Activated naive CD4-positive, alpha-beta T cell treated with anti-CD3 and anti-CD28 coated beads for 36 hours (primary cell): ENCODE measurements around the gene USH1C. TPM values are rescaled to one million over a fixed set of nuclear protein-coding genes. Genes with fewer than 3 reads are reported as not detected.

Source experiments
- CTCF ChIA-PET: fragments of 350-600 bp; sonication (Branson Sonifier 250); formaldehyde crosslinking; loops from one replicate; lab custom pipeline; 2021; ENCODE audit warnings: antibody characterized with exemption; lab: Charles Lee
- DNase-seq: peaks from one replicate; pipeline ENCODE4 v3.0.0-alpha.2; 2020
- H3K27ac Mint-ChIP-seq: one replicate; pipeline ENCODE4 v1.8.0; 2021; ENCODE audit warnings: mild to moderate bottlenecking, mixed read lengths
- H3K27me3 Mint-ChIP-seq: one replicate; pipeline ENCODE4 v1.8.0; 2021; ENCODE audit warnings: low read depth, mixed read lengths
- H3K36me3 Mint-ChIP-seq: one replicate; pipeline ENCODE4 v1.8.0; 2021; ENCODE audit warnings: low read depth, mixed read lengths
- H3K4me1 Mint-ChIP-seq: one replicate; pipeline ENCODE4 v1.8.0; 2021; ENCODE audit warnings: low read depth, mixed read lengths
- H3K4me3 Mint-ChIP-seq: one replicate; pipeline ENCODE4 v1.8.0; 2021; ENCODE audit warnings: mild to moderate bottlenecking, moderate library complexity, mixed read lengths
- H3K9me3 Mint-ChIP-seq: one replicate; pipeline ENCODE4 v1.8.0; 2021; ENCODE audit warnings: mixed read lengths
- intact Hi-C: fragments of 100-400 bp; cut with micrococcal nuclease; formaldehyde crosslinking; loops from one replicate; pipeline ENCODE4 v1.15.1; 2023
- total RNA-seq, 2 experiments: library from RNA; stranded (reverse); gene quantifications; one replicate each; pipeline ENCODE4 v1.2.3, GENCODE V29; 2021

Gene USH1C
- total RNA-seq, 2 experiments from 2014 or later = not detected

- DNase-seq = no peak
- no peak overlapping the region for H3K4me3 Mint-ChIP-seq
- no peak overlapping the region for H3K27ac Mint-ChIP-seq
- peaks cover 3% of the 10 kb centered on the region for H3K27me3 Mint-ChIP-seq
- H3K36me3 Mint-ChIP-seq = no peaks in the 10 kb centered on the region
- no peaks in the 10 kb centered on the region for H3K9me3 Mint-ChIP-seq
- intact Hi-C loops = no loop called here
- H3K4me1 Mint-ChIP-seq = no peaks in the 10 kb centered on the region
- CTCF ChIA-PET = interaction anchor here (0.5 kb wide), 1 partner anchor 423 kb away, joined by 3 read pairs; no protein-coding TSS in a partner anchor
Observed at GRCh38 chr11:17552392-17553248, 8.4 kb upstream of the USH1C start.

- no peak for DNase-seq
- CTCF ChIA-PET = interaction anchor here (0.5 kb wide), 1 partner anchor 423 kb away, joined by 3 read pairs; no protein-coding TSS in a partner anchor
- peaks cover 9% of the 10 kb centered on the region for H3K27me3 Mint-ChIP-seq
- H3K9me3 Mint-ChIP-seq = no peaks in the 10 kb centered on the region
- intact Hi-C loops = no loop called here
- H3K4me3 Mint-ChIP-seq = no peak overlapping the region
- no peaks in the 10 kb centered on the region for H3K36me3 Mint-ChIP-seq
- no peaks in the 10 kb centered on the region for H3K4me1 Mint-ChIP-seq
- no peak overlapping the region for H3K27ac Mint-ChIP-seq
Observed at GRCh38 chr11:17552041-17552355, 7.8 kb upstream of the USH1C start.

DNA sequence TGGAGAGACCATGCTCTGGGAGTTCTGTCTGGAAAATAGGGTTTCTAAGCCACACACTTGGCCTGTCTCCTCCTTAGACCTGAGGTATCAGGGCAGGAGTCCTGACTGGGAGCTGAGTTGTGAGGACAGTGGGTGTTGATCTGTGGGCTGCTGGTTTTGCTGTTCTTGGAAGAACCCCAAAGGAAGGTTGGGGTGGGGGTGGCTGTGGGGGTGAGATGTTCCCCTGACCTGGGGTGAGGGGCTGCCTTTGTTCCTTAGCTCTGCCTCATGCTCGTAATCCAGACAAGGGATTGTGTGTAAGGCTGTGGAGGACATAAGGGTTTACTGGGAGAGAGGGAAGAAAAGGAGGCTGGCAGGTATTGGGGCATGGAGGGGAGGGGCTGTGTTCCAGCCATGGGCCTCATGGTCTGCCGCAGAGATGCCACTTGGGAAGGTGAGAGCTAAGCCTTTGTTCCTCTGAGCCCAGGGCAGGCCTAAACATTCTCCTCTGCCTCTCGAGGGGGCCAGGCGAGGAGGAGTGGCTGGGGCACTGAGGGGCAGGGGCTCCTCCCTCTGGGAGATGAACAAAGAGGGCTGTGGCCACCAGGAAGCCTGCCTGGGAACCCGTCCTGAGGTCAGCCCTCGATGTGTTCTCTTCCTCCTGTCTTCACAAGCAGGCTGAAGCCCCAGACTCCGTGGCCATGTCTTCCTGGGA, 7.3 kb upstream of the USH1C start:
- Mint-ChIP-seq H3K27ac (no peak overlapping the region), H3K4me1 (no peaks in the 10 kb centered on the region), H3K9me3 (no peaks in the 10 kb centered on the region), H3K4me3 (no peak overlapping the region), H3K27me3 (peaks cover 12% of the 10 kb centered on the region), H3K36me3 (no peaks in the 10 kb centered on the region)
- no peak for DNase-seq
- CTCF ChIA-PET = no interaction called here
- intact Hi-C loops = no loop called here

DNA sequence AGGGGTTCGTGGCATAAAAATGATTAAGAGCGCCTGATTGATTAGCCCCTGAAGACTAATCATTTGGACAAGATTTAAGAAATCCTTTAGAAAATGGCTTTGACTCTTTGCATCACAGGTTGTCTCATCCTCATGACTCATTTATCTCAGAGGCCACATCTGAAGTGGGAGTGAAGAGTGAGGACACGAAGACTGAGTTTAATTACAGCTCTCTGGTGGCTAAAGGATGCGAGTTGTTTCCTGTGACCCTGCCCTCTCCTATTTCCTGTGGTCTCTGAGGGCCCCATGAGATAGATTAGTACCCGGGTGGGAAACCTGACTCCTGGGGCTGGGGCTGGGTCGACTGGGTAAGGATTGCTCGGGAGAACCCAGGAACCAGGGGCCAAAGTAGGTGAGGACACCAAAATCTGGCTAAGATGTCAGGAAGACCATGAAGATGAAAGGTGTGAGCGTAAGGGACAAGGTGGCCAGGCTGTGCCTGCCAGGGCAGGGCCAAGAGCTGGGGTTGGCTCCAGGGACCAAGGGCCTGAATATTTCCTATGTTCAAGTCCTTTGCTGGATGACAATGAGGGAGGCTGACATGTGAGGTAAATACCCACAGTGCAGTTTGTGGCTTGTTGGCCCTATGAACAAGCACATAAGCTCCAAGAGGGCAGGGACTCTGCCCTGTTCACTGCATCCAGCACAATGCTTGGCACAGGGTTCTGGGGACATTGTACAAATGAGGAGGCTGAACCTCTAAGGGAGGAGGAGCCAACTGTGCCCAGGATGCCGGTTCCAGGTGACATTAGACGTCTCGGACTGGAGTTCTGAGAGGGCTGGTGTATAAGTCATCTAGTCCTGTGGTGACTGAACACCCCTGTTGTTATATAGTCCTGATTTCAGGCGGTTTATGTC, 6.5 kb upstream of the USH1C start:
- intact Hi-C loops = no loop called here
- Mint-ChIP-seq H3K4me3 (no peak overlapping the region), H3K9me3 (no peaks in the 10 kb centered on the region), H3K27ac (no peak overlapping the region), H3K36me3 (no peaks in the 10 kb centered on the region), H3K27me3 (peaks cover 18% of the 10 kb centered on the region), H3K4me1 (no peaks in the 10 kb centered on the region)
- no peak for DNase-seq
- CTCF ChIA-PET = no interaction called here

DNA sequence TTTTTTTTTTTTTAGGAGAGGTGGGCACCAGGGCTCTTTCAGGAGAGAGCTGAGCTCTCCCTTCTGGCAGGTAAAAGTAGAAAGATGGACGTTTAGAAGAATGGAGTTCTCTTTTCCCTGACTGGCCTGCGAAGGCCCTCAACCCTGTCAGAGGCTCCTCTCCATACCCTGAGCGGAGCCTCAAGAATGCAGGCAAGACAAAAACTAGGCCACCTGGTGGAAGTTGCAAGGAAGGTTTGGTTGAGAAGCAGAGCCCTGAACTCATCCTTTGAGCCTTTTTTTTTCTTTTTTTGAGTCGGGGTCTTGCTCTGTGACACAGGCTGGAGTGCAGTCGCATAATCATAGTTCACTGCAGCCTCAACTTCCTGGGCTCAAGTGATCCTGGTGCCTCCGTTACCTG, 4.2 kb upstream of the USH1C start:
- CTCF ChIA-PET = no interaction called here
- H3K4me3 Mint-ChIP-seq = no peak overlapping the region
- no peaks in the 10 kb centered on the region for H3K36me3 Mint-ChIP-seq
- peaks cover 28% of the 10 kb centered on the region for H3K27me3 Mint-ChIP-seq
- DNase-seq = no peak
- intact Hi-C loops = no loop called here
- H3K9me3 Mint-ChIP-seq = no peaks in the 10 kb centered on the region
- H3K4me1 Mint-ChIP-seq = peaks cover 4% of the 10 kb centered on the region
- no peak overlapping the region for H3K27ac Mint-ChIP-seq

- no peaks in the 10 kb centered on the region for H3K9me3 Mint-ChIP-seq
- H3K27ac Mint-ChIP-seq = no peak overlapping the region
- CTCF ChIA-PET = no interaction called here
- intact Hi-C loops = no loop called here
- peaks cover 4% of the 10 kb centered on the region for H3K4me1 Mint-ChIP-seq
- H3K36me3 Mint-ChIP-seq = no peaks in the 10 kb centered on the region
- peaks cover 29% of the 10 kb centered on the region for H3K27me3 Mint-ChIP-seq
- H3K4me3 Mint-ChIP-seq = no peak overlapping the region
- DNase-seq = no peak
Observed at GRCh38 chr11:17547932-17548331, 3.7 kb upstream of the USH1C start.

DNA sequence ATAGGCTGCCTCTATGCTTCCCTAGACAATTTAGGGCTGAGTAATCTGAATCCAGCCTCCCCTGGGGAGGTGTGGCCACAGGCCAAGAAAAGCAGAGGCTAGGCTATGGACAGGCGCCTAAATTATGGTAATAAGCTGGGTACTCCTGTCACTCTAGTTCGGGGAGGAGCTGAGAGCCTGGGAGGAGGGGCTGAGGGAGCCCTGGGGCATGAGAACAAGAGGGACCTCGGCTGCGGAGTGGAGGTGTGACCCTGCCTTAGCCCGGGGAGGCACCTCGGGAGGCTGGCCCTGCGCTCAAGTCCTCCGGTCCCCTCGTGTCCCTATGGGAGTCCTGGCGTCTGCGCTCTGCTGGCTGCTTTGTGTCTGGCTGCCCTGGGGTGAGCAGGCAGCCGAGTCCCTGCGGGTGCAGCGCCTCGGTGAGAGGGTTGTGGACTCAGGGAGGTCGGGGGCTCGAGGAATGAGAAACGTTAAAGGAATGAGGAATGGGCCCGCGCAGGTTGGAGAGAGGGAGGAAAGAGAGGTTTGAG, 2.9 kb upstream of the USH1C start, which contains the start of gene OTOG:
OTOG (plus strand) TSS at position 209 of the 527 bp plus-strand sequence; CDS start at position 323, 114 bp downstream.
- Mint-ChIP-seq H3K36me3 (no peaks in the 10 kb centered on the region), H3K27me3 (peaks cover 29% of the 10 kb centered on the region), H3K4me1 (peaks cover 4% of the 10 kb centered on the region), H3K27ac (no peak within 1 kb of the TSS), H3K4me3 (no peak within 1 kb of the TSS), H3K9me3 (no peaks in the 10 kb centered on the region)
- DNase-seq = no peak
- CTCF ChIA-PET = no interaction called here
- intact Hi-C loops = no loop called here

DNA sequence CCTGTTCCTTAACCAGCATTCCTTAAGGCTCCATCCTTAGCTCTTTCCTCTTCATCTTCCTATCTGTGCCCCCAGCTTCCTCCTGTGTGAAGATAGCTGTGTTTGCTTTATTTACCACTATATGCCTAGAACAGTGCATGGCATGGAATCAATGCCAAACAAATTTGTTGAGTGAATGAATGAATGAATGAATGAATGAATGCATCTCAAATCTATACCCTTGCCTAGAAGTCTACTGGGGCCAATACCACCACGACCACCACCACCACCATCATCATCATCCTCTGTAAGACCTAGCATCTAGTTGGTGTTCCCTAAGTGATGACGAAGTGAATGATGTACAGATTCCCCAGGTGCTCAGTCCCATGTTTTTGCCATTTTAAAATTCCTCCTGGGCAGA, 2.0 kb upstream of the USH1C start:
- CTCF ChIA-PET = no interaction called here
- H3K27me3 Mint-ChIP-seq = peaks cover 29% of the 10 kb centered on the region
- intact Hi-C loops = no loop called here

DNA sequence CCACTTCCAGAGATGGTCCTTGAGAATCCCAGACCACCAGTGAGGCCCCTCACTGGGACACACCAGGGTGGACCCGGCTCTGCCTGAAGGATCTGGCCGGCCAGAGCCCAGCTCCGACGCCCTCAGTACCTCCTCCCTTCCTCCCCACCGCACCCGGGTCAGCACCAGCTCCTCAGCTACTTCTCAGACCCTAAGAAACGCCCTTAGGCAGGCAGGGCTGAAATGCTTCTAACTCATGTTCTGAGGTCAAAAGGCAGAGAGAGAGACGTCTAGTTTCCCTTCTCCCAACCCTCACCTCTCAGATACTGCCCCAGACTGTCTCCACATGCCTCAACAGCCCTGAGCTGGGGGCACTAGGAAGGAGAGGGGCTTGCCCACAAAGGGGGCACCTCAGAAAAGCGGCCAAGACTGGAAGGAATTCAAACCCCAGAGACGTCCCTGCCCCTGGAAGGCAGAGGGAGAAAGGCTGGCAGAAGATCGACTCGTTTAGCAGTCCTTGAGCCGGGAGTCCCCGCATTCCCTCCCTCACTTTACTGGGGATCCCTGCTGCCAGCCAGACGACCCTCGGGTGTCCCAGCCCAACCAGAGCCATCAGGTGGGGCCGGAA, 539 bp downstream of the USH1C start:
- Mint-ChIP-seq H3K27ac (no peak overlapping the region), H3K9me3 (no peaks in the 10 kb centered on the region), H3K4me1 (peaks cover 4% of the 10 kb centered on the region), H3K36me3 (no peaks in the 10 kb centered on the region), H3K4me3 (no peak overlapping the region), H3K27me3 (peaks cover 29% of the 10 kb centered on the region)
- CTCF ChIA-PET = interaction anchor here (0.6 to 2.7 kb wide), 5 partner anchors 11 to 159 kb away, joined by 3 to 19 read pairs (median 3); no protein-coding TSS in a partner anchor
- no peak for DNase-seq
- intact Hi-C loops = no loop called here

More for the DNA sequence above, 2.0 kb upstream of the USH1C start:
- no peak for DNase-seq
- Mint-ChIP-seq H3K4me3 (no peak overlapping the region), H3K27ac (no peak overlapping the region), H3K9me3 (no peaks in the 10 kb centered on the region), H3K36me3 (no peaks in the 10 kb centered on the region), H3K4me1 (peaks cover 4% of the 10 kb centered on the region)

- intact Hi-C loops = no loop called here
- no peak for DNase-seq
- Mint-ChIP-seq H3K27me3 (peaks cover 29% of the 10 kb centered on the region), H3K4me1 (peaks cover 4% of the 10 kb centered on the region), H3K27ac (no peak overlapping the region), H3K9me3 (no peaks in the 10 kb centered on the region), H3K36me3 (no peaks in the 10 kb centered on the region), H3K4me3 (no peak overlapping the region)
- CTCF ChIA-PET = interaction anchor here (0.6 to 2.7 kb wide), 5 partner anchors 11 to 159 kb away, joined by 3 to 19 read pairs (median 3); no protein-coding TSS in a partner anchor
Observed at GRCh38 chr11:17543041-17543440, 1.2 kb downstream of the USH1C start.

- Mint-ChIP-seq H3K9me3 (no peaks in the 10 kb centered on the region), H3K4me3 (no peak overlapping the region), H3K4me1 (peaks cover 4% of the 10 kb centered on the region), H3K27me3 (peaks cover 24% of the 10 kb centered on the region), H3K27ac (no peak overlapping the region), H3K36me3 (no peaks in the 10 kb centered on the region)
- DNase-seq = no peak
- intact Hi-C loops = no loop called here
- CTCF ChIA-PET = interaction anchor here (1.4 to 2.7 kb wide), 2 partner anchors 14 to 158 kb away, joined by 5 to 19 read pairs; no protein-coding TSS in a partner anchor
Observed at GRCh38 chr11:17542249-17542648, 2.0 kb downstream of the USH1C start.
